Measurements from ENCODE around the gene SURF2.
"Not testable (repeated sequence)": the region's sequence is repeated elsewhere in the genome, so short reads cannot be mapped to it uniquely, and the experiment has no call there.

SURF2 gene

DNA sequence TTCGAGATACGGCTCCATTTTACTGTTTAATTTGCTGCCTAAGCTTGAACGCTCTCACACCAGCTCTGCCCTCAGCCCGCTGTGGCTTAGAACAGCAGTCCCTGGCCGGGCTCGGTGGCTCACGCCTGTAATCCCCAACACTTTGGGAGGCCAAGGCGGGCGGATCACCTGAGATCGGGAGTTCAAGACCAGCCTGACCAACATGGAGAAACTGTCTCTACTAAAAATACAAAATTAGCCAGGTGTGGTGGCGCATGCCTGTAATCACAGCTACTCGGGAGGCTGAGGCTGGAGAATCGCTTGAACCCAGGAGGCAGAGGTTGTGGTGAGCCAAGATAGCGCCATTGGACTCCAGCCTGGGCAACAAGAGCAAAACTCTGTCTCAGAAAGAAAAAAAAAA, 20.9 kb downstream of the SURF2 start:
- DNase-seq (ENCODE audit: low read depth), result not testable (repeated sequence)

DNA sequence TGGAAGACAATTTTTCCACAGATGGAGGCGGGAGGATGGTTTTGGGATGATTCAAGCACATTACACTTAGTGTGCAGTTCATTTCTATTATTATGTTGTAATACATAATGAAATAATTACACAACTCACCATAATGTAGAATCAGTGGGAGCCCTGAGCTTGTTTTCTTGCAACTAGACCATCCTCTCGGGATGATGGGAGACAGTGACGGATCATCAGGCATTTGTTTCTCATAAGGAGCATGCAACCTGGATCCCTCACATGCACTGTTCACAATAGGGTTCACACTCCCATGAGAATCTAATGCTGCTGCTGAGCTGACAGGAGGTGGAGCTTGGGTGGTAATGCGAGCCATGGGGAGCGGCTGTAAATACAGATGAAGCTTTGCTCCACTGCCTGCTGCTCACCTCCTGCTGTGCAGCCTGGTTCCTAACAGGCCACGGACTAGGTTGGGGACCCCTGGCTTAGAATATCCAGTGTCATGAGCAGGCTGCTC, 21.4 kb downstream of the SURF2 start:
- peak; percentile 43 for DNase-seq (ENCODE audit: low read depth)

DNA sequence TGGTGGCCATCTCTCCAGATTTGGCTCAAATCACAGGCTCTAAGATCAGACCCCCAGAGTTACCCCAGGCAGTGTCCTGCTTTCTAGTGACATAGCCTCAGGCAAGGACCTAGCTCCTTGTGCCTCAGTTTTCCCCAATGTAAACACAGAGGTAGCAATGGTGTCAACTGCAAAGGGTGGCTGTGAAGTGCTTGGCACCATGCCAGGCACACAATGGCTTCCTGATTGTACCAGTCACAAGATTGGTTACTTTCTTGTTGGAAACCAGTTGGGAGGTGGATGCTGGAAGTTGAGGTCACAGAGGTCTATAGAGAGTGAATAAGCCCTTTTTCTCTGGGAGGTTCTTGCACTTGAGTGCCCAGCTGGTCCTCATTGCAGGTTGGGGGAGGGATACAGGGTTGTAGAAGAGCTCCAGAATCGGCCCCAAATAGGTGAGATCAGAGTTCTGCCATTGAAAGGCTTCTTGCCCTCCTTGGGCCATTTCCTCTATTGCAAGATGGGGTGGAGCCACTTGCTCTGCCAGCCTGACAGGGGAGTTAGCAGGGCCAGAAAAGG, 22.1 kb downstream of the SURF2 start:
- no peak for DNase-seq (ENCODE audit: low read depth)

DNA sequence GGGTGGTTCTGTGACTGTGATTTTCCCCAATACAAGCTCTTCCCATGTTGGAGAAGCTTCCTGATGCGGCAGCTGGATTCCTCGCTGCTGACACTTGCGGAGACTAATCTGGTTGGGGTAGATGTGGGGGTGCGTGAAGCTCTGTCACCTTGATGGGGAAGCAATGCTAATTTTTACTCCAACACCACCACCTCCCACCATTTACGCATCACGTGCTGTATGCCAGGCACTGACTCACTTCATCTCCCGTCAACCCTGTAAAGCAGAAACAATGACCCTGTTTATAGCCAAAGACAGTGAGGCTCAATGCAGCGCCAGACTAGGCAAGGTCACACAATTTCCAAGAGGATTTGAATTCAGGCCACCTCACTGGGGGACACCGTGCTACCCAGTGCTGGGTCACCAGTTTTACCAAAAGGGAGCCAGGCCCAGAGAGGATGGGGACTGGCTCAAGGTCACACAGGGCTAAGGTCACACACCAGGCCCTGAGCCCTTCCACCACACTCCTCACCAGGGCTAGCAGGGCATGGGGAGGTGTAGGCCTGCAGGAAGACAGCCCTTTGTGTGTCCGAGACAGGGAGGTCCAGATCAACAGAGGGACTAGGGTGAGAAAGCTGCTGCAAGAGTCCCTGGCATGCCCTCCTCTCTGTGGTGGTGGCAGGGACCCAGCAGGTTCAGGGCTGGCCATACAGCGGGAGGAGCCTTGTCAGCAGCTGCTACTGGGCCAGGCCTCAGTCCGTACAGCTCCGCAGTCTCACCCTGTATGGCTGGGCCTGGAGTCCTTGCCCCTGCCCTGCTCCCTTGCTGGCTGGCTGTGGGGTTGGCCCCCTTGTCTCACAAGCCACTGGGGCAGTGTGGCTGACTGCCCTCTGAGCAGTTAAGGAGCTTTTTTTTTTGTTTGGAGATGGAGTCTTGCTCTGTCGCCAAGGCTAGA, 23.1 kb downstream of the SURF2 start:
- no peak for DNase-seq (ENCODE audit: low read depth)

DNA sequence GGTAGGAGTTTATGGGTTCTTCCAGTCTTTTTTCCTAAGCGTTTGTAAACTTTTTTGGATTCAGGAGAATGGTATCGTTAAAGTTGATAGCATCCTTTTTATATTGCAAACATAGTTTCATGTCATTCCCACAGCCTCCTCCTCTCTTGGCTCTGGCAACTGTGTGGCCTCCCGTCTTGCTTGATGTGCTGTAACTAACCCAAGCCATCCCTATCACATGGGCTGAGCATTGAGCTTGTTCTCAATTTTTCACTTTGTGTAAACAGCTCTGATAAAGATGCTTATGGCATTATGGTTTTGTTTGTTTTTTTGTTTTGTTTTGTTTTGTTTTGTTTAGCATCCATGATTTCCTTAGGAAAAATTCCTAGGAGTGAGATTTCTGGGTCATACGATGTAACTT, 24.4 kb downstream of the SURF2 start:
- DNase-seq (ENCODE audit: low read depth), result no peak

DNA sequence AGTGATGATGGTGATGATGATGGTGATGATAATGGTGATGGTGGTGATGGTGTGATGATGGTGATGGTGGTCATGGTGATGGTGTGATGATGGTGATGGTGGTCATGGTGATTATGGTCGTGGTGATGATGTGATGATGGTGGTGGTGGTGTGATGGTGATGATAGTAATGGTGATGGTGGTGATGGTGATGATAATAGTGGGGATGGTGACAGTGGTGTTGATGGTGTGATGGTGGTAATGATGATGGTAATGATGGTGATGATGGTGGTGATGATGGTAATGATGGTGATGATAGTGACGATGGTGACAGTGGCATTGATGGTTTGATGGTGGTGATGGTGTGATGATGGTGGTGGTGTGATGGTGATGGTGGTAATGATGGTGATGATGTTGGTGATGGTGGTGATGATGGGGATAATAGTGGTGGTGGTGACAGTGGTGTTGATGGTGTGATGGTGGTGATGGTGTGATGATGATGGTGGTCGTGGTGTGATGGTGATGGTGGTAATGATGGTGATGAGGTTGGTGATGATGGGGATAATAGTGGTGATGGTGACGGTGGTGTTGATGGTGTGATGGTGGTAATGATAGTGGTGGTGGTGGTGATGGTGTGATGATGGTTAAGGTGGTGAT, 26.3 kb downstream of the SURF2 start:
- DNase-seq (ENCODE audit: low read depth), result no peak

DNA sequence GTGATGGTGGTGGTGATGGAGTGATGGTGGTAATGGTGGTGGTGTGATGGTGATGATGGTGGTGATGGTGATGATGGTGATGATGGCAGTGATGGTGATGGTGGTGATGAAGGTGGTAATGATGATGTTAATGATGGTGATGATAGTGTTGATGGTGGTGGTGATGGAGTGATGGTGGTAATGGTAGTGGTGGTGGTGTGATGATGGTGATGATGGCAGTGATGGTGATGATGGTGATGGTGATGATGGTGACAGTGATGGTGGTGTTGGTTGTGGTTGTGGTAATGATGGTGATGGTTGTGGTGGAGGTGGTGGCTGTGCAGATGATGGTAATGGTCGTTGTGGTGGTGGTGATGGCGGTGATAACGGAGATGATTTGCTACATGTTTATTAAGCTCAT, 27.1 kb downstream of the SURF2 start:
- no peak for DNase-seq (ENCODE audit: low read depth)

DNA sequence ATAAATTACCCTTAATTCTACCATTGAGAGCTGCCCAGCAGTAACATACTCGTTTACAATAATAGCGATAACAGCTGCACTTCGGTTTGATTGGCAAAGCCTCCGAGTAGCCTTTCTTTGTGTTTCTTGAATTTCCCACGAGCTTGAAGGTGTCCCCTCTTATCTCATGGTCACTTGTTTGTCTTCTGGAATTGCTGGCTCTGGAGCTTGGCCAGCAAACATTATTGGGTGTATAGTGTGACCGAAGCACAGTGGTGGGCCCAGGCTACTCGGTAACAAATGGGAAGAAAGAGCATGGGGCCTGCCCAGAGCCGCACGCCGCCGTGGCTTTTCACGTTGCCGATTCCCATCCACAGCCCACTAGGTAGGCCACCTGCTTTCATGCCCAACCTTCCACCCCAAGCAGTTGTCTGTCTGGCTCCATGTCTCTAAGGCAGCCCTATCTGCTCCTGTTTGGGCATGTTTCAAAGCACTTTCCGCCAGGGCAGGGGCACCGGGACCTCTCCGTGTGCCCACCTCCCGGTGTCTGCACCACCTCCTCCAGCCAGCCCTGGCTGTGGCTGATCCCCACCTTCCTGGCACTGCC, 28.5 kb downstream of the SURF2 start:
- DNase-seq (ENCODE audit: low read depth), result no peak

DNA sequence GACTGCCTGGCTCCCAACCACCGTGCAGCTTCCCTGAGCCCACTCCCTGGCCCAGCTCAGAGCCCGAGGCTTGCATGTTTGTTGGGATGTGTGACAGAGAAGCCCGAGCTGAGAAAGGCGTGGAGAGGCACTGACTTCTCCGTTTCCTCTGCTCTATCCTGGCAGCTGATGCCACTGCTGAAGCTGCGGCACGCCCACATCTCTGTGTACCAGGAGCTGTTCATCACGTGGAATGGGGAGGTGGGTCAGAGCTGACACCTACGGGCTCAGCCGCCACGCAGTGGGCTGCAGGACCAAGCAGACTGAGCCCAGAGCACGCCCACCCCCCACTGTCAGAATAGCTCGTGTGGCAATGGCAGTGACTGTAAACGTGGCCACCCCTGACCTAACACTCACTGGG, 29.1 kb downstream of the SURF2 start:
- no peak for DNase-seq (ENCODE audit: low read depth)

DNA sequence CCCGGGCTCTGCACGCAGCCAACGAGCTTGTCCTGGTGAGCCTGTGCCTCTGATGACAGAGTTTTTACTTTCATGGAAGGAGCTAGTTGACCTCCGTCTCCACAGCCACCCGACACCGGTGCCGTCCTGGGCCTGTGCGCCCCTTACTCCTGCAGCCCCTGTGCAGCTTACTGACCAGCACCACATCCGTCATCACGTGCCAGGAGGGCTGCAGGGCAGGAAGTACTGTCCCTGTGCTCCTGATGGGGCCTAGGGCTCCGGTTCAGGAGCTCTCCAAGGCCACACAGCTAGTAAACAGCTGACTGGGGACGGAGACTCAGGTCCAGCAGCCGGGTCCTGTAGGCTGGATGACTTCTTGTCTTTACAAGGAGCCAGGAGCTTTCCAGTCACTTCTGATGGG, 30.0 kb downstream of the SURF2 start:
- no peak for DNase-seq (ENCODE audit: low read depth)

DNA sequence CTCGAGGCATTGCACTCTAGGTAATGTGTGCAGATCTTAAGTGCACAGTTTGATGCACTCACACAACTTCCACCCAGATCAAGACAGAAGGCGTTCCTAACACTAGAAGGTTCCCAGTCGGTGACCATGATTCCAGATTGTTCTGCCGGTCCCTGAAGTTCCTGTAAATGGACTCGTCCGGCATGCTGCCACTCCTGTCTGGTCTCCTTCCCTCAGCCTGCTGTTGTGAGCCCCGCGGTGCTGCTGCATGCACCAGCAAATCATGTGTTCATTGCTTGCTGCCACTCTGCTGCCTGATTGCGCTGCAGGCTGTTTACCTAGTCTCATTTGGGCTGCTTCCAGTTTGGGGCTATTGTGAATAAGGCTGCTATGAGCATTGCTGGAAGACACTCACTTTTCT, 31.3 kb downstream of the SURF2 start:
- no peak for DNase-seq (ENCODE audit: low read depth)

DNA sequence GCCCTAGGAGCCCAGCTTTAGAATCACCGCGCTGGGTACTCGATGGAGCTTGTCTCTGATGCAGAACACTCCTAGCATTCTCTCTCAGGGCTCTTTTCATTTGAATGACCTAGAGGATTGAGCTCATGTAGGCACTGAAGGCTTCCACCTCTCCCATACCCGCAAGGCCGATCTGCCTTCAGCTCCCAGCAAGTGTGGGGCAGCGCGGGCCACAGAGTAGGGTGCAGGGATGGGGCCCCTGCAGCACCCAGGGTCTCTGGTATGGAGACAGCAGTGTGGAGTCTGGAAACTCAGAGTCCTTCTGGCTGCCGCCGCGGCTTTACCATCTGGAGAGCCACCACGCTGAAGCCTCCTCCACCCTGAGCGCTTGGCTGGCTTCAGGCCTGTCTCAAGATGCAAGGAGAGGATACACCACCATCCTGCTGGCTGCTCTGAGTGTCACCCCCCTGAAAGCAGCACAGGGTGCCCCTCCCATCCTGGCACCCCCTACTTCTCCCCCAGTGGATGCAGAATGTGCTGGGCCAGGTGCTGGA, 32.7 kb downstream of the SURF2 start:
- no peak for DNase-seq (ENCODE audit: low read depth)

DNA sequence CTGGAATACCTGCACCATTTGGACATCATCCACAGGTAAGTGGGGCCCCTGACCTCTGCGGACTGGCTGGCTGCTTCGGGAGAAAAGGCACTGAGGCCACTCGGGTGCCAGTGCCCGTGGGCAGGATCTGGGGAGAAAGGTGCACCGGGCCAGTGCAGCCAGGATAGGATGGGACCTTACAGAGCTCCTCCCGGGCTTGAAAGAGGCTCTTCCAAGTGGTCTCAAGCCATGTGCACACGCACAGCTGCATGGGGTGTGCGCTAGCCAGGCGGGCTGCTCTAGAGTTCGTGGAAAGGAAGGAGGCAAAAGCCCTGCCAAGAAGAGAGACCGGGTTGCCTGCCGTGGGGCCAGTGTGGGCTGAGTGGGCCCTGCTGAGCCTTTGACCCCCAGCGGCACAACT, 33.2 kb downstream of the SURF2 start:
- no peak for DNase-seq (ENCODE audit: low read depth)

DNA sequence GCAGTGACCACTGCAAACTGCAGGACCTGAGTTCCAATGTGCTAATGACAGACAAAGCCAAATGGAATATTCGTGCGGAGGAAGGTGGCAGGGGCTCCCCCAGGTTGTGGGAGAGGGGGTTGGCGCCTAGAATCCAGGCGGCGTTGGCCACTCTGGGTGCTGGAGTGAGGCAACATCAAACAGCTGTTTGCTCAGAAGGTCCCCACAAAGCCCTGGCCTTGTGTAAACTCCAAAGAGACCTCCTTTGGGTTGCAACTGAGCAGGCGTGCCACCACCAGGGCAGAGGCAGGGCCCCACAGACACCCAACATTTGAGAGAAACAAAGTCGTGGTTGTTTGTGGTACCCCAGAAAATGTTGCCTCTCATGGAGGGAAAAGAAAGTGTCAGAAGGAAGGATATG, 34.4 kb downstream of the SURF2 start:
- DNase-seq (ENCODE audit: low read depth), result no peak

DNA sequence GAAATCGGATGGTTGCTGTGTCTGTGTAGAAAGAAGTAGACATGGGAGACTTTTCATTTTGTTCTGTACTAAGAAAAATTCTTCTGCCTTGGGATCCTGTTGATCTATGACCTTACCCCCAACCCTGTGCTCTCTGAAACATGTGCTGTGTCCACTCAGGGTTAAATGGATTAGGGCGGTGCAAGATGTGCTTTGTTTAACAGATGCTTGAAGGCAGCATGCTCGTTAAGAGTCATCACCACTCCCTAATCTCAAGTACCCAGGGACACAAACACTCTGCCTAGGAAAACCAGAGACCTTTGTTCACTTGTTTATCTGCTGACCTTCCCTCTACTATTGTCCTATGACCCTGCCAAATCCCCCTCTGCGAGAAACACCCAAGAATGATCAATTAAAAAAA, 35.1 kb downstream of the SURF2 start:
- DNase-seq (ENCODE audit: low read depth), result not testable (repeated sequence)

DNA sequence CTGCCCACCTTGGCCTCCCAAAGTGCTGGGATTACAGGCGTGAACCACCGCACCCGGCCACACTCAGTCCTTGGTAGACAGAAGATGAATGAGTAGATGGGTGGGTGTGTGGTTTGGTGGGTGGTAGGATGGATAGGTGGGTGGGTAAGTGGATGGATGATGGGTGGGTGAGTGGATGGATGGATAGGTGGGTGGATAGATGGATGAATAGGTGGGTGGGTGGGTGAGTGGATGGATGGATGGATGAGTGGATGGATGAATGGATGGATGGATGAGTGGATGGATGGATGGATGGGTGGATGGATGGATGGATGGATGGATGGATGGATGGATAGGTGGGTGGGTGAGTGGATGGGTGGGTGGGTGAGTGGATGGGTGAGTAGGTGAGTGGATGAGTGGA, 36.0 kb downstream of the SURF2 start:
- not testable (repeated sequence) for DNase-seq (ENCODE audit: low read depth)

DNA sequence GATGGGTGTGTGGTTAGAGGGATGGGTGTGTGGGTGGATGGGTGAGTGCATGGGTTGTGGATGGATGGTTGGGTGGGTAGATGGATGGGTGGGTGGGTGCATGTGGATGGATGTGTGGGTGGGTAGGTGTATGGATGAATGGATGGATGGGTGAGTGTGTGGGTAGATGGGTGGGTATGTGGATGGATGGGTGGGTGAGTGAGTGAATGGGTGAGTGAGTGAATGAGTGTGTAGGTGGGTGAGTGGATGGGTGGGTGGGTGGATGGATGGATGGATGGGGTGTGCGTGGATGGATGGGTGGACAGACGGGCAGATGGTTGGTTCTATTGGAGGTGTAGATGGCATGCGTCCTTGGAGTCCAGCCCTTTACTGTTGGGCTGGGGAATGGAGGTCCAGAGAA, 37.0 kb downstream of the SURF2 start:
- no peak for DNase-seq (ENCODE audit: low read depth)

DNA sequence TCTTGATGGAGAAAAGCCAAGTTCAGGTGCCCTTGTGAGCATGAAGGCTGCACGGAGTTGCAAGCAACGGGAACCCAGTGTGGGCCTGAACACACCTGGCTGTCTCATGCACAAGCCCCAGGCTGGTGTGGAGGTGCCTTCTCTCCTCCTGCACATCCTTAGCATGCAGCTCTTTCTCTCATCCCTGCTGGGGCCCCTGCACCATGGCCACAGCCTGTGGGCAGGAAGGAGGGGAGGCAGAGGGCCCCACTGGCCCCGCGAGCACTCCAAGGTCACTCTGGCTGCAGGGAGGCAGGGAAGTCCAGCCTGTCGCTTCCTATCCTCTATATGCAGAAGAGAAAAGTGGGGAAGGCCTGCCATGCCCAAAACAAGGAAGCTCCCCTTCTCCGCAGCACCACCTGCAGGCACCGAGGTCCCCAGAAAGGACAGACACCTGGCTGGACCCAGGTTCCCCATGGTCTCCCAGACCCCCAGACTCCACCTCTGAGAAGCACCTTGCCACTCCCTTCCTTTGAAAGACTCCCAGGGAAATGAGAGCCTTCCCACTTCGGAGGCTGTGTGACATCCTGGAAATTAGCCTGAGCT, 38.4 kb downstream of the SURF2 start:
- no peak for DNase-seq (ENCODE audit: low read depth)

DNA sequence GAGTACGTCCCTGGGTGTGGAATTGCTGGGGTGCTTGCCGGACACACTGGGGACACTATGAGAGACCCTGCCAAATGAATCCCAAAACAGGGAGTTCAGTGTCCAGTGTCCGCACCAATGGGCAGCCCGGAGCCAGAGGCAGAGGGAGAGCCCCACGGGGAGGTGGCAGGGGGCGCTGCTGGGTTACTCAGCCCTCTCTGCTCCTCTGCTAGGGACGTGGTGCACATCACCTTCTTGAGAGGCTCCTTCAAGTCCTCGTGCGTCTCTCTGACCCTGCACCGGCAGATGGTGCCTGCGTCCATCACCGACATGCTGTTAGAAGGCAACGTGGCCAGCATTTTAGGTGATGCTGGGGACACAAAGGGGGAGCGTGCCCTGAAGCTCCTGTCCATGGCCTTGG, 40.6 kb downstream of the SURF2 start:
- DNase-seq (ENCODE audit: low read depth), result no peak

DNA sequence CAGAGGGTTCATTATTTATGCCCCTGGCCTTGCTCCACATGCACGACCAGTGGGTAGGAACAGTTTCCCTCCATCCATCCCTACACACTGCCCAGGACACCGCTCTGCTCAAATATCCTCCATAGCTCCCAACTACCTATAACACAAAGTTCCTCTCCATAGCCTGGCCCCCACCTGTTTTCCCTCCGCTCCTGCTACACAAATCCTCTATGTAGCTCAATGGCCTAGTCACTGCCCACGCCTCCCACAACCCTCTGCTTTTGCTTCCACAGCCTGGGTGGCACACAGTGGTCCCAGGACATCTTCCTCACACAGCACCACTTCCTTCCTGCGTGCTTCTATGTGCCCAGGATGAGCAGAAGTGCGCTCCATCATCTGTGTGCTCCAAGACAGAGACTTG, 41.0 kb downstream of the SURF2 start:
- DNase-seq (ENCODE audit: low read depth), result no peak

DNA sequence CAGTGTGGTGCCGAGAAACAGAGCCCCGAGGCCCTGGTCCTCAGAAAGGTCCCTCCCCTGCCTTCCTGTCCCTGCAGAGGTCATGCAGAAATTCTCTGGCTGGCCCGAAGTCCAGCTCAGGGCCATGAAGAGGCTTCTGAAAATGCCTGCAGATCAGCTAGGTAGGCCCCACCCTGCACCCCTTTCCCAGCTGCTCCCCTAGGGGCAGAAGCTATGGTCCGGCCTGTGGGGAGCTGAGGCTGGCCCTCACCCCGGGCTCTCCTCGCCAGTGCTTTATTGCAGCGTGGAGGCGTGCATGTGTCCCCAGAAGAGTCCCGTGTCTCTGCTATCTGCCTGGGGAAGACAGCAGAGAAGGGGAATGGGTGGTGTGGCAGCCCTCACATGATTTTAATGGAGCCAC, 41.5 kb downstream of the SURF2 start:
- DNase-seq (ENCODE audit: low read depth), result no peak

DNA sequence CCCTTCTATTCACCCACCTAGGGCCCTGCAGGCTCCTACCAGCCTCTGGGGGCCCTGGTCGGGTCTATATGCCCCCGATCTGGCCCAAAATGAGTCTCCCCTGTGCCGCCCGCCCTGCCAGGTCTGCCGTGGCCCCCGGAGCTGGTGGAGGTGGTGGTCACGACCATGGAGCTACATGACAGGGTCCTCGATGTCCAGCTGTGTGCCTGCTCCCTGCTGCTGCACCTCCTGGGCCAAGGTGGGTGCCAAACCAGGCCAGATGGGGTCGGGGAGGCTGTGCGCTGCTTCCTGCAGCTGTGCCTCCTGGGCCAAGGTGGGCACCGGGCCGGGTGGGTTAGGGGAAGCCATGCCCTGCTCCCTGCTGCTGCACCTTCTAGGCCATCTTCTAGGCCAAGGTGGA, 43.9 kb downstream of the SURF2 start:
- DNase-seq (ENCODE audit: low read depth), result no peak
